K562 (cell line): ENCODE measurements around the gene LIPJ. TPM values are rescaled to one million over a fixed set of nuclear protein-coding genes. Genes with fewer than 3 reads are reported as not detected.

ENCODE experiments used
- ATAC-seq: fragments of 200-7000 bp; cut with Tn5 transposase; 3 replicates; pipeline ENCODE4 v1.9.1; 2020; ENCODE audit warnings: moderate library complexity
- BruUV-seq: library from RNA; stranded (reverse); fragments of 400-500 nt; replicated peaks from 2 replicates; lab custom pipeline; 2021; lab: Mats Ljungman, UMichigan
- CTCF ChIA-PET: fragments of 300-600 bp; formaldehyde crosslinking; extraction: SDS; loops from one replicate; lab custom pipeline; 2021; ENCODE audit warnings: low intra/inter-chr PET ratio; lab: Yijun Ruan, JAX
- POLR2A ChIA-PET: fragments of 300-600, 350-650 bp; sonication (Branson Sonifier 250); formaldehyde crosslinking; extraction: SDS; loops from one replicate; lab custom pipeline; 2021; ENCODE audit warnings: antibody characterized with exemption, inconsistent platforms; lab: Yijun Ruan, JAX
- DNase-seq, 4 experiments: peaks; one replicate each; pipeline versions ENCODE4 v3.0.0 to v3.0.0-alpha.2; 2011 to 2018; ENCODE audit warnings: low spot score in 3 of 4, mixed read lengths in 3 of 4; ENCODE audit errors: extremely low read depth in 1 of 4
- FAIRE-seq: peaks from 2 replicates; lab custom pipeline; 2011; peaks lifted over from hg19 to GRCh38; lab: Jason Lieb, UNC
- H2AFZ ChIP-seq: 2 replicates; pipeline ENCODE4 v1.6.0; 2011; ENCODE audit warnings: low read depth, low read length, control low read depth, inconsistent platforms
- H3K27ac ChIP-seq: fragments of 200-600 bp; 3 replicates; pipeline ENCODE4 v1.8.0; 2011; ENCODE audit warnings: low read depth, mild to moderate bottlenecking, control low read depth, inconsistent platforms, low read length, moderate library complexity, mixed read lengths; ENCODE audit errors: extremely low read depth
- H3K27me3 ChIP-seq, 2 experiments: fragments of 300-600 bp in 1 of 2; 2 replicates in 1 of 2; 3 replicates in 1 of 2; pipeline versions ENCODE4 v1.6.0 to v1.8.0; 2011; ENCODE audit warnings: inconsistent platforms in 2 of 2, low read length in 2 of 2, mild to moderate bottlenecking in 1 of 2, mixed read lengths in 1 of 2, moderate library complexity in 1 of 2; ENCODE audit not compliant: control insufficient read depth in 2 of 2, insufficient read depth in 2 of 2
- H3K36me3 ChIP-seq: fragments of 300-600 bp; 3 replicates; pipeline ENCODE4 v1.8.0; 2011; ENCODE audit warnings: mild to moderate bottlenecking, low read length, inconsistent platforms; ENCODE audit not compliant: control insufficient read depth, insufficient read depth
- H3K4me1 ChIP-seq, 2 experiments: fragments of 200-600 bp in 1 of 2; replicated peaks in 1 of 2; 2 replicates in 1 of 2; 3 replicates in 1 of 2; pipeline versions ENCODE4 v1.5.1 to v1.8.0; 2011; ENCODE audit warnings: inconsistent platforms in 2 of 2, low read length in 2 of 2, mild to moderate bottlenecking in 1 of 2, mixed read lengths in 1 of 2, moderate library complexity in 1 of 2; ENCODE audit not compliant: control insufficient read depth in 2 of 2, insufficient read depth in 2 of 2
- H3K4me2 ChIP-seq: 2 replicates; pipeline ENCODE4 v1.6.1; 2011; ENCODE audit warnings: low read length, control low read depth, inconsistent platforms, mixed read lengths; ENCODE audit not compliant: insufficient read depth
- H3K4me3 ChIP-seq: fragments of 200-600 bp; sonication (generic), shearing (Covaris generic); 2 replicates; pipeline ENCODE4 v1.5.1; 2016; ENCODE audit warnings: control low read depth, inconsistent platforms
- H3K79me2 ChIP-seq: fragments of 200-600 bp; 3 replicates; pipeline ENCODE4 v1.8.0; 2011; ENCODE audit warnings: low read length, inconsistent platforms; ENCODE audit not compliant: control insufficient read depth, insufficient read depth
- H3K9ac ChIP-seq, 2 experiments: 2 replicates each; pipeline versions ENCODE4 v1.6.0 to v1.6.1; 2011; ENCODE audit warnings: low read depth in 2 of 2, low read length in 2 of 2, control low read depth in 1 of 2, inconsistent platforms in 1 of 2, mild to moderate bottlenecking in 1 of 2, mixed read lengths in 1 of 2; ENCODE audit not compliant: insufficient read depth in 1 of 2
- H3K9me1 ChIP-seq: one replicate; pipeline ENCODE4 v1.6.0; 2011; ENCODE audit warnings: inconsistent platforms, mild to moderate bottlenecking, low read length, moderate library complexity; ENCODE audit not compliant: control insufficient read depth, insufficient read depth
- H3K9me3 ChIP-seq: replicated peaks from 2 replicates; pipeline ENCODE4 v1.5.1; 2011; ENCODE audit warnings: low read depth, low read length, inconsistent platforms; ENCODE audit not compliant: control insufficient read depth, insufficient read depth
- H4K20me1 ChIP-seq: replicated peaks from 2 replicates; pipeline ENCODE4 v1.6.1; 2011; ENCODE audit warnings: low read length, inconsistent platforms, mixed read lengths; ENCODE audit not compliant: control insufficient read depth, insufficient read depth
- ATF7 ChIP-seq: fragments of 450-650 bp; IDR thresholded peaks from 2 replicates; pipeline ENCODE4 v1.7.1; 2014; ENCODE audit warnings: mild to moderate bottlenecking, moderate library complexity
- GABPB1 ChIP-seq: sonication (generic); formaldehyde crosslinking; IDR thresholded peaks from 2 replicates; pipeline ENCODE4 v1.8.0; 2022; ENCODE audit warnings: mild to moderate bottlenecking, missing genetic modification reagents
- GATAD2A ChIP-seq: fragments of 450-650 bp; IDR thresholded peaks from 2 replicates; pipeline ENCODE4 v1.6.1; 2017
- MAFG ChIP-seq: fragments of 450-650 bp; conservative IDR thresholded peaks from 2 replicates; pipeline ENCODE4 v1.6.1; 2016; ENCODE audit warnings: missing genetic modification characterization, missing compliant biosample characterization
- MYNN ChIP-seq, 2 experiments: sonication (generic); formaldehyde crosslinking in 1 of 2; IDR thresholded peaks; 2 replicates each; pipeline versions ENCODE4 v1.5.0 to v1.6.1; 2016 to 2020; ENCODE audit warnings: antibody characterized with exemption in 1 of 2, missing genetic modification reagents in 1 of 2
- NFE2 ChIP-seq: IDR thresholded peaks from 2 replicates; pipeline ENCODE4 v1.6.1; 2014; ENCODE audit warnings: antibody characterized with exemption, low read depth
- PHF8 ChIP-seq: fragments of 200-600 bp; sonication (generic); IDR thresholded peaks from 2 replicates; pipeline ENCODE4 v1.6.1; 2012; ENCODE audit warnings: mixed run types, mild to moderate bottlenecking, inconsistent platforms, low read length, moderate library complexity, borderline replicate concordance
- THRAP3 ChIP-seq: fragments of 450-650 bp; IDR thresholded peaks from 2 replicates; pipeline ENCODE4 v1.6.1; 2016; ENCODE audit warnings: mild to moderate bottlenecking, inconsistent platforms, borderline replicate concordance
- ZNF165 ChIP-seq: fragments of 250-450 bp; sonication (Bioruptor Pico); IDR thresholded peaks from 2 replicates; pipeline ENCODE4 v1.4.0; 2020; ENCODE audit warnings: borderline replicate concordance
- ZNF830 ChIP-seq: fragments of 250-450 bp; sonication (Bioruptor Pico); IDR thresholded peaks from 2 replicates; pipeline ENCODE4 v1.5.0; 2021; ENCODE audit warnings: mild to moderate bottlenecking
- WGBS: fragments of 100-300 bp; shearing (Covaris generic); methylation state at CpG from one replicate; pipeline ENCODE4 v1.1.6; 2016; ENCODE audit warnings: low coverage, mixed read lengths; ENCODE audit not compliant: insufficient coverage; ENCODE audit errors: missing lambda C conversion rate; 5-methylcytosine and 5-hydroxymethylcytosine counted together
- in situ Hi-C: fragments of 300-500 bp; cut with MboI; formaldehyde crosslinking; loops from 4 replicates; pipeline ENCODE4 v1.15.0; 2018; ENCODE audit warnings: inconsistent platforms, mixed read lengths
- intact Hi-C: fragments of 100-400 bp; cut with micrococcal nuclease; formaldehyde crosslinking; loops from 2 replicates; pipeline ENCODE4 v1.14.2; 2022
- polyA plus RNA-seq, 8 experiments: library from polyadenylated mRNA; depleted of rRNA in 4 of 8; stranded (reverse) in 5 of 8; unstranded in 3 of 8; fragments of >200 nt; fragmentation: Nextera tagmentation in 2 of 8; fragmentation: Illumina TruSeq in 1 of 8; extraction: Ambion mirVana in 2 of 8; extraction: Trizol in 1 of 8; gene quantifications; 2 replicates each; pipeline versions ENCODE4 v1.2.1 to v1.2.3, GENCODE V29; 2011 to 2014; ENCODE audit warnings: inconsistent platforms in 1 of 8, missing spikeins in 1 of 8
- total RNA-seq, 7 experiments: library from RNA; depleted of rRNA in 6 of 7; stranded (reverse); fragments of >200 nt in 6 of 7; fragmentation: Illumina TruSeq in 2 of 7; extraction: Trizol in 2 of 7; gene quantifications; 2 replicates each; pipeline versions ENCODE4 v1.2.1 to v1.2.3, GENCODE V29; 2011 to 2021; ENCODE audit warnings: low replicate concordance in 1 of 7
- TF ChIP-seq, protein P1 (sequence below): fragments of 450-650 bp; formaldehyde crosslinking; IDR thresholded peaks from 2 replicates; pipeline ENCODE4 v1.4.0; 2022; ENCODE audit warnings: missing genetic modification characterization

The LIPJ gene
- total and polyA plus RNA-seq, 9 of the 15 experiments (the other 6 are each of a cell fraction or from before 2014, with no cell fraction given): not detected

GRCh38 chr10:88542522-88542921 is 44.0 kb upstream of the LIPJ start:
- BruUV-seq: no TSS peak
- POLR2A ChIA-PET: no interaction called here
- Histone ChIP-seq H3K27me3 (no peaks in the 10 kb centered on the region), H3K79me2 (no peaks in the 10 kb centered on the region), H3K4me2 (no peak overlapping the region), H3K4me1 (no peaks in the 10 kb centered on the region), H3K4me3 (no peak overlapping the region), H3K9ac (no peak overlapping the region), H3K36me3 (no peaks in the 10 kb centered on the region), H4K20me1 (no peaks in the 10 kb centered on the region), H3K9me1 (no peaks in the 10 kb centered on the region), H3K27ac (no peak overlapping the region), H3K9me3 (no peaks in the 10 kb centered on the region), H2AFZ (no peak overlapping the region)
- WGBS: 0% methylated on average over 4 of the region's 4 CpGs
- CTCF ChIA-PET: no interaction called here
- FAIRE-seq: no peak
- in situ Hi-C loops (no loop called here), intact Hi-C loops (no loop called here)
- TF ChIP-seq ZNF830 (CRISPR knock-in tag) (no peak), MAFG (tag) (no peak), GATAD2A (no peak), ATF7 (no peak)
- ATAC-seq: no peak
- DNase-seq: no peak

DNA sequence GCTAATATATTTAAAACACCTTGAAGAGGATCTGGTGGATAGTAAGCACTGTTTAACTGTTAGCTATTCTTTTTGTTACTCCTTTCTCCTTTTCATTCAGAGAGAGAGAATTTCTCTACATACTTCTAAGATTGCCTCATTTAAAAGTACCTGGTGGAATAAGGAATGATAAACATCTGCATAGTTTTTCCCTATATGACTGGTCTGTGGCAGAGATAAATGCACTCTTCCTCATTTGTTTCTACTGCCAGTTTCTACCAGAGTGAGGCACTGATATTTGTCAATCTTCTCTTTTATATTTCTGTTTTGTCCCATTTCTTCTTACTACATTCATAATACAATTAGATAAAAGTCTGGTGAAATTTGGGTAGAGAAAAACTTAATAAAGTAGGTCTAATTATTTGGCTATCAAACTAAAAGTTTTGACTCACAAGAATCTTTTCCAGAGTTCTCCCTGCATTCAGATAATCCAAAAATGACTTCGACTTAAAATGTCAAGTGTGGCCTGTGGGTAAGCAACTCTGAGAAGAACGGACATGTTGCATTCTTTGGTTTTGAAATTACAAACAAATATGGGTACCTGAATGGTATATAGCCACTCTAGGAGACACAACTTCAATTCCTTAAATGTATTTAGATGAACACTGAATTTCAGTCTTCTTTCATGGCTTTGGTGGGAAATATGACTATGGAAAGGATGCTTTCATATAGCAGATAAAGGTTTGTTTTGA is 42.3 kb upstream of the LIPJ start:
- Histone ChIP-seq H3K4me2 (no peak overlapping the region), H3K4me3 (no peak overlapping the region), H3K27ac (no peak overlapping the region), H3K27me3 (no peaks in the 10 kb centered on the region), H3K79me2 (no peaks in the 10 kb centered on the region), H3K9me1 (no peaks in the 10 kb centered on the region), H2AFZ (no peak overlapping the region), H3K4me1 (no peaks in the 10 kb centered on the region), H3K9ac (no peak overlapping the region), H4K20me1 (no peaks in the 10 kb centered on the region), H3K9me3 (no peaks in the 10 kb centered on the region), H3K36me3 (no peaks in the 10 kb centered on the region)
- DNase-seq: no peak
- TF ChIP-seq MYNN (IDR thresholded peaks at IDR 0.05) (no peak), MYNN (CRISPR knock-in tag; IDR thresholded peaks at IDR 0.05) (no peak), GABPB1 (CRISPR knock-in tag) (no peak), THRAP3 (no peak), NFE2 (no peak), PHF8 (no peak), ZNF165 (CRISPR knock-in tag) (no peak)
- TF ChIP-seq, protein P1, sequence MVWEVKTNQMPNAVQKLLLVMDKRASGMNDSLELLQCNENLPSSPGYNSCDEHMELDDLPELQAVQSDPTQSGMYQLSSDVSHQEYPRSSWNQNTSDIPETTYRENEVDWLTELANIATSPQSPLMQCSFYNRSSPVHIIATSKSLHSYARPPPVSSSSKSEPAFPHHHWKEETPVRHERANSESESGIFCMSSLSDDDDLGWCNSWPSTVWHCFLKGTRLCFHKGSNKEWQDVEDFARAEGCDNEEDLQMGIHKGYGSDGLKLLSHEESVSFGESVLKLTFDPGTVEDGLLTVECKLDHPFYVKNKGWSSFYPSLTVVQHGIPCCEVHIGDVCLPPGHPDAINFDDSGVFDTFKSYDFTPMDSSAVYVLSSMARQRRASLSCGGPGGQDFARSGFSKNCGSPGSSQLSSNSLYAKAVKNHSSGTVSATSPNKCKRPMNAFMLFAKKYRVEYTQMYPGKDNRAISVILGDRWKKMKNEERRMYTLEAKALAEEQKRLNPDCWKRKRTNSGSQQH (CRISPR knock-in tag): no peak
- ATAC-seq: no peak
- ChIA-PET POLR2A (no interaction called here), CTCF (no interaction called here)
- intact Hi-C loops (no loop called here), in situ Hi-C loops (no loop called here)
- FAIRE-seq: no peak
- 0% methylated on average over 2 of the region's 2 CpGs for WGBS
- BruUV-seq: no TSS peak
